ENCODE results near the gene XKR8. TPM values are rescaled to one million over a fixed set of nuclear protein-coding genes. Genes with fewer than 3 reads are reported as not detected.
A peak's percentile ranks its signal among the peaks of the same experiment; 100 is the strongest.

The XKR8 gene
- polyA plus RNA-seq, 1 donor, result 7.8 TPM

- Histone ChIP-seq H3K9me3 (ENCODE audit: control insufficient read depth, low read depth, low read length) (no peaks in the 10 kb centered on the region), H3K4me1 (ENCODE audit: control insufficient read depth, insufficient read depth, low read length) (peaks cover 8% of the 10 kb centered on the region), H3K27me3 (ENCODE audit: control insufficient read depth, insufficient read depth, low read length) (no peaks in the 10 kb centered on the region), H3K27ac (ENCODE audit: low read length) (peak overlapping the region; percentile 61), H3K36me3 (ENCODE audit: control insufficient read depth, insufficient read depth, low read length) (no peaks in the 10 kb centered on the region), H3K4me3 (ENCODE audit: low read length) (peak overlapping the region; percentile 36)
- no peak for DNase-seq
- WGBS (ENCODE audit: insufficient coverage, low lambda C conversion rate), result no CpG with 5 or more reads among the region's 8 CpGs
These were observed 24.1 kb upstream of the XKR8 start for GRCh38 chr1:27935721-27936120.

GRCh38 chr1:27936370-27936769 lies 23.4 kb upstream of the XKR8 start:
- H3K4me3 ChIP-seq (ENCODE audit: low read length), result no peak overlapping the region
- WGBS (ENCODE audit: insufficient coverage, low lambda C conversion rate), result 100% methylated on average over 1 of the region's 5 CpGs
- H3K36me3 ChIP-seq (ENCODE audit: control insufficient read depth, insufficient read depth, low read length), result no peaks in the 10 kb centered on the region
- H3K4me1 ChIP-seq (ENCODE audit: control insufficient read depth, insufficient read depth, low read length), result peaks cover 8% of the 10 kb centered on the region
- no peaks in the 10 kb centered on the region for H3K9me3 ChIP-seq (ENCODE audit: control insufficient read depth, low read depth, low read length)
- no peak for DNase-seq
- no peak overlapping the region for H3K27ac ChIP-seq (ENCODE audit: low read length)
- H3K27me3 ChIP-seq (ENCODE audit: control insufficient read depth, insufficient read depth, low read length), result no peaks in the 10 kb centered on the region

GRCh38 chr1:27937524-27937836 lies 22.3 kb upstream of the XKR8 start:
- H3K27me3 ChIP-seq (ENCODE audit: control insufficient read depth, insufficient read depth, low read length), result no peaks in the 10 kb centered on the region
- DNase-seq, result no peak
- no CpG with 5 or more reads among the region's 1 CpG for WGBS (ENCODE audit: insufficient coverage, low lambda C conversion rate)
- no peak overlapping the region for H3K4me3 ChIP-seq (ENCODE audit: low read length)
- no peak overlapping the region for H3K27ac ChIP-seq (ENCODE audit: low read length)
- no peaks in the 10 kb centered on the region for H3K9me3 ChIP-seq (ENCODE audit: control insufficient read depth, low read depth, low read length)
- H3K4me1 ChIP-seq (ENCODE audit: control insufficient read depth, insufficient read depth, low read length), result peaks cover 8% of the 10 kb centered on the region
- peaks cover 2% of the 10 kb centered on the region for H3K36me3 ChIP-seq (ENCODE audit: control insufficient read depth, insufficient read depth, low read length)

- H3K36me3 ChIP-seq (ENCODE audit: control insufficient read depth, insufficient read depth, low read length), result peaks cover 2% of the 10 kb centered on the region
- no peak overlapping the region for H3K4me3 ChIP-seq (ENCODE audit: low read length)
- H3K27ac ChIP-seq (ENCODE audit: low read length), result no peak overlapping the region
- DNase-seq, result no peak
- H3K4me1 ChIP-seq (ENCODE audit: control insufficient read depth, insufficient read depth, low read length), result peaks cover 8% of the 10 kb centered on the region
- no peaks in the 10 kb centered on the region for H3K9me3 ChIP-seq (ENCODE audit: control insufficient read depth, low read depth, low read length)
- 100% methylated on average over 1 of the region's 4 CpGs for WGBS (ENCODE audit: insufficient coverage, low lambda C conversion rate)
- H3K27me3 ChIP-seq (ENCODE audit: control insufficient read depth, insufficient read depth, low read length), result no peaks in the 10 kb centered on the region
These were observed 21.3 kb upstream of the XKR8 start for GRCh38 chr1:27938488-27938887.

- H3K4me3 ChIP-seq (ENCODE audit: low read length), result no peak overlapping the region
- WGBS (ENCODE audit: insufficient coverage, low lambda C conversion rate), result no CpG with 5 or more reads among the region's 6 CpGs
- H3K4me1 ChIP-seq (ENCODE audit: control insufficient read depth, insufficient read depth, low read length), result peaks cover 8% of the 10 kb centered on the region
- peaks cover 2% of the 10 kb centered on the region for H3K36me3 ChIP-seq (ENCODE audit: control insufficient read depth, insufficient read depth, low read length)
- no peaks in the 10 kb centered on the region for H3K27me3 ChIP-seq (ENCODE audit: control insufficient read depth, insufficient read depth, low read length)
- no peaks in the 10 kb centered on the region for H3K9me3 ChIP-seq (ENCODE audit: control insufficient read depth, low read depth, low read length)
- no peak overlapping the region for H3K27ac ChIP-seq (ENCODE audit: low read length)
- DNase-seq, result no peak
These were observed 19.5 kb upstream of the XKR8 start for GRCh38 chr1:27940297-27940696.

GRCh38 chr1:27940870-27941560 lies 18.8 kb upstream of the XKR8 start:
- H3K9me3 ChIP-seq (ENCODE audit: control insufficient read depth, low read depth, low read length), result no peaks in the 10 kb centered on the region
- WGBS (ENCODE audit: insufficient coverage, low lambda C conversion rate), result no CpG with 5 or more reads among the region's 9 CpGs
- no peaks in the 10 kb centered on the region for H3K27me3 ChIP-seq (ENCODE audit: control insufficient read depth, insufficient read depth, low read length)
- H3K4me3 ChIP-seq (ENCODE audit: low read length), result no peak overlapping the region
- peaks cover 2% of the 10 kb centered on the region for H3K36me3 ChIP-seq (ENCODE audit: control insufficient read depth, insufficient read depth, low read length)
- no peak overlapping the region for H3K27ac ChIP-seq (ENCODE audit: low read length)
- no peak for DNase-seq
- peaks cover 4% of the 10 kb centered on the region for H3K4me1 ChIP-seq (ENCODE audit: control insufficient read depth, insufficient read depth, low read length)

GRCh38 chr1:27941671-27942540 lies 17.9 kb upstream of the XKR8 start:
- Histone ChIP-seq H3K4me3 (ENCODE audit: low read length) (no peak overlapping the region), H3K9me3 (ENCODE audit: control insufficient read depth, low read depth, low read length) (no peaks in the 10 kb centered on the region), H3K27ac (ENCODE audit: low read length) (no peak overlapping the region), H3K4me1 (ENCODE audit: control insufficient read depth, insufficient read depth, low read length) (no peaks in the 10 kb centered on the region), H3K36me3 (ENCODE audit: control insufficient read depth, insufficient read depth, low read length) (peaks cover 2% of the 10 kb centered on the region), H3K27me3 (ENCODE audit: control insufficient read depth, insufficient read depth, low read length) (no peaks in the 10 kb centered on the region)
- WGBS (ENCODE audit: insufficient coverage, low lambda C conversion rate), result 90% methylated on average over 2 of the region's 12 CpGs
- no peak for DNase-seq

- DNase-seq, result no peak
- Histone ChIP-seq H3K36me3 (ENCODE audit: control insufficient read depth, insufficient read depth, low read length) (peaks cover 2% of the 10 kb centered on the region), H3K4me1 (ENCODE audit: control insufficient read depth, insufficient read depth, low read length) (no peaks in the 10 kb centered on the region), H3K27me3 (ENCODE audit: control insufficient read depth, insufficient read depth, low read length) (no peaks in the 10 kb centered on the region), H3K4me3 (ENCODE audit: low read length) (no peak overlapping the region), H3K27ac (ENCODE audit: low read length) (no peak overlapping the region), H3K9me3 (ENCODE audit: control insufficient read depth, low read depth, low read length) (no peaks in the 10 kb centered on the region)
- WGBS (ENCODE audit: insufficient coverage, low lambda C conversion rate), result no CpG with 5 or more reads among the region's 5 CpGs
These were observed 14.8 kb upstream of the XKR8 start for GRCh38 chr1:27945020-27945419.

GRCh38 chr1:27949027-27949426 lies 10.7 kb upstream of the XKR8 start:
- Histone ChIP-seq H3K27me3 (ENCODE audit: control insufficient read depth, insufficient read depth, low read length) (no peaks in the 10 kb centered on the region), H3K4me1 (ENCODE audit: control insufficient read depth, insufficient read depth, low read length) (peaks cover 3% of the 10 kb centered on the region), H3K36me3 (ENCODE audit: control insufficient read depth, insufficient read depth, low read length) (peaks cover 5% of the 10 kb centered on the region), H3K27ac (ENCODE audit: low read length) (no peak overlapping the region), H3K4me3 (ENCODE audit: low read length) (no peak overlapping the region), H3K9me3 (ENCODE audit: control insufficient read depth, low read depth, low read length) (no peaks in the 10 kb centered on the region)
- DNase-seq, result no peak
- no CpG with 5 or more reads among the region's 8 CpGs for WGBS (ENCODE audit: insufficient coverage, low lambda C conversion rate)

GRCh38 chr1:27951396-27951795 lies 8.4 kb upstream of the XKR8 start:
- H3K27ac ChIP-seq (ENCODE audit: low read length), result no peak overlapping the region
- DNase-seq, result no peak
- no peak overlapping the region for H3K4me3 ChIP-seq (ENCODE audit: low read length)
- no peaks in the 10 kb centered on the region for H3K9me3 ChIP-seq (ENCODE audit: control insufficient read depth, low read depth, low read length)
- peaks cover 5% of the 10 kb centered on the region for H3K36me3 ChIP-seq (ENCODE audit: control insufficient read depth, insufficient read depth, low read length)
- no peaks in the 10 kb centered on the region for H3K27me3 ChIP-seq (ENCODE audit: control insufficient read depth, insufficient read depth, low read length)
- H3K4me1 ChIP-seq (ENCODE audit: control insufficient read depth, insufficient read depth, low read length), result peaks cover 3% of the 10 kb centered on the region
- WGBS (ENCODE audit: insufficient coverage, low lambda C conversion rate), result no CpG with 5 or more reads among the region's 3 CpGs

Data from large intestine (tissue), 3 donors.